HepG2 (cell line): ENCODE data around the gene DUSP12. TPM values are rescaled to one million over a fixed set of nuclear protein-coding genes. Genes with fewer than 3 reads are reported as not detected.

Experiments used
- ARID3A ChIP-seq: IDR thresholded peaks from 2 replicates; pipeline ENCODE4 v1.6.1; 2012; ENCODE audit warnings: low read depth, low read length, improper control_type of control experiment
- HDAC2 ChIP-seq: sonication (generic); formaldehyde crosslinking; IDR thresholded peaks from 2 replicates; pipeline ENCODE4 v1.4.0; 2020; ENCODE audit warnings: missing genetic modification reagents
- HOMEZ ChIP-seq: IDR thresholded peaks from 2 replicates; pipeline ENCODE4 v1.6.1; 2016; ENCODE audit warnings: low read depth
- MED8 ChIP-seq: sonication (generic); formaldehyde crosslinking; IDR thresholded peaks from 2 replicates; pipeline ENCODE4 v1.8.1; 2023; ENCODE audit warnings: mild to moderate bottlenecking, missing genetic modification reagents; ENCODE audit not compliant: insufficient replicate concordance
- NR2F6 ChIP-seq, 2 experiments: IDR thresholded peaks; 2 replicates each; pipeline ENCODE4 v1.6.1; 2016; ENCODE audit warnings: antibody characterized with exemption in 1 of 2, mild to moderate bottlenecking in 1 of 2
- PHF21A ChIP-seq: sonication (generic); formaldehyde crosslinking; IDR thresholded peaks from 2 replicates; pipeline ENCODE4 v1.5.0; 2020; ENCODE audit warnings: mild to moderate bottlenecking, missing genetic modification reagents
- PITX1 ChIP-seq: sonication (generic); formaldehyde crosslinking; IDR thresholded peaks from 2 replicates; pipeline ENCODE4 v1.5.1; 2020; ENCODE audit warnings: mild to moderate bottlenecking, missing genetic modification reagents
- POGK ChIP-seq: sonication (generic); formaldehyde crosslinking; conservative IDR thresholded peaks from 2 replicates; pipeline ENCODE4 v1.8.0; 2022; ENCODE audit warnings: mild to moderate bottlenecking, moderate library complexity, missing genetic modification reagents
- SIN3B ChIP-seq: fragments of 150-350 bp; IDR thresholded peaks from 2 replicates; pipeline ENCODE4 v1.6.1; 2014; ENCODE audit warnings: low read length
- STAT6 ChIP-seq: sonication (generic); formaldehyde crosslinking; IDR thresholded peaks from 2 replicates; pipeline ENCODE4 v1.4.0; 2020; ENCODE audit warnings: missing genetic modification reagents, mild to moderate bottlenecking, borderline replicate concordance
- ZFP82 ChIP-seq: sonication (generic); formaldehyde crosslinking; IDR thresholded peaks from 2 replicates; pipeline ENCODE4 v1.5.1; 2020; ENCODE audit warnings: mild to moderate bottlenecking, missing genetic modification reagents, borderline replicate concordance
- ZNF234 ChIP-seq: sonication (generic); formaldehyde crosslinking; conservative IDR thresholded peaks from 2 replicates; pipeline ENCODE4 v1.5.1; 2020; ENCODE audit warnings: mild to moderate bottlenecking, missing genetic modification reagents
- ZNF276 ChIP-seq: sonication (generic); formaldehyde crosslinking; IDR thresholded peaks from 2 replicates; pipeline ENCODE4 v1.4.0; 2020; ENCODE audit warnings: mild to moderate bottlenecking, low read depth, missing genetic modification reagents
- ZNF333 ChIP-seq: sonication (generic); formaldehyde crosslinking; IDR thresholded peaks from 2 replicates; pipeline ENCODE4 v1.4.0; 2020; ENCODE audit warnings: mild to moderate bottlenecking, missing genetic modification reagents, borderline replicate concordance
- ZNF607 ChIP-seq: sonication (generic); formaldehyde crosslinking; IDR thresholded peaks from 2 replicates; pipeline ENCODE4 v1.5.1; 2020; ENCODE audit warnings: missing genetic modification reagents, mild to moderate bottlenecking, borderline replicate concordance
- ZNF784 ChIP-seq: sonication (generic); formaldehyde crosslinking; IDR thresholded peaks from 2 replicates; pipeline ENCODE4 v1.5.1; 2020; ENCODE audit warnings: missing genetic modification reagents, mild to moderate bottlenecking, borderline replicate concordance
- polyA plus RNA-seq, 8 experiments: library from polyadenylated mRNA; depleted of rRNA in 3 of 8; stranded (reverse) in 7 of 8; unstranded in 1 of 8; fragments of >200 nt; fragmentation: Illumina TruSeq in 4 of 8; extraction: Trizol in 4 of 8; gene quantifications; 2 replicates each; pipeline versions ENCODE4 v1.2.1 to v1.2.3, GENCODE V29; 2011 to 2016; ENCODE audit warnings: low read depth in 4 of 8, missing spikeins in 1 of 8, mixed read lengths in 1 of 8; ENCODE audit not compliant: insufficient read depth in 1 of 8
- total RNA-seq, 5 experiments: library from RNA; depleted of rRNA; stranded (reverse); fragments of >200 nt; fragmentation: Illumina TruSeq; extraction: Trizol; gene quantifications; 2 replicates each; pipeline ENCODE4 v1.2.3, GENCODE V29; 2016; ENCODE audit warnings: low read depth in 1 of 5

Gene DUSP12
- total and polyA plus RNA-seq, 2 of the 13 experiments (the other 11 are each of a cell fraction or from before 2014, with no cell fraction given) = 36.7 to 37.1 TPM

GRCh38 chr1:161766102-161766981 lies 16.8 kb downstream of the DUSP12 start, which contains the start of gene ATF6 (continued):
- TF ChIP-seq ZNF784 (CRISPR knock-in tag) (no peak), ZFP82 (CRISPR knock-in tag) (peak; percentile 40; the same call in 1 of the 2 replicates), ZNF234 (CRISPR knock-in tag) (no peak), HOMEZ (peak; percentile 61; the same call in 1 of the 2 replicates), NR2F6 (IDR thresholded peaks at IDR 0.05) (peak; percentile 51), NR2F6 (CRISPR knock-in tag; IDR thresholded peaks at IDR 0.05) (peak; percentile 26; the same call in 1 of the 2 replicates), HDAC2 (CRISPR knock-in tag) (peak; percentile 87; the same call in 1 of the 2 replicates), ZNF276 (peak; percentile 67; the same call in 1 of the 2 replicates), POGK (CRISPR knock-in tag) (0 out of 2 replicates have a peak, but pooled peaks have one; percentile 75), PHF21A (peak; percentile 83; the same call in 1 of the 2 replicates), MED8 (CRISPR knock-in tag) (peak; percentile 53), ZNF607 (CRISPR knock-in tag) (no peak), STAT6 (CRISPR knock-in tag) (peak; percentile 80; the same call in 1 of the 2 replicates), SIN3B (peak; percentile 69; the same call in 1 of the 2 replicates), ARID3A (peak; percentile 78; the same call in 1 of the 2 replicates), PITX1 (CRISPR knock-in tag) (peak; percentile 92), ZNF333 (CRISPR knock-in tag) (0 out of 2 replicates have a peak, but pooled peaks have one; percentile 30)
